ENCODE data around the gene ZNF3.

DNA sequence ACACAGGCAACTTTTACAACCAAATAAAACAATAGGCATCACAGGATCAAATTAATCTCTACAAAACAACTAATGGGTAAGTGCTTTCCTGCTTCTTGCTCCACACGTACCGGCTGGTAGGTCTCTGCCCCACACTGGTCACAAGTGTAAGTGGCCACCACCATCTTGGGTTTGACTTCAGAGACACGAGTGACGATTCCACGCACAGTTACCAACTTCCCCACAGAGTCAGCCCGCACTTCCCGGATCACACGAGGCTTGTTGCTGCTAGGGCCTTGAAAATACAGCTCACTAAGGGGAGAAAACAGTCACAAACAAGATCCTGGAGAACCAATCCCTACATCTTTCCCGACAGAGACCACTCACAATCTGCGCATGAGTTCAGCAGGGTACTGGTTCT lies 17.4 kb upstream of the ZNF3 start:
- TF ChIP-seq ELF4 (IDR thresholded peaks at IDR 0.05) = no peak
- TF ChIP-seq BHLHE40 (IDR thresholded peaks at IDR 0.05; ENCODE audit: borderline replicate concordance) = no peak
- TF ChIP-seq FOXK2 (IDR thresholded peaks at IDR 0.05) = no peak
- no peak for TF ChIP-seq CTBP1 (IDR thresholded peaks at IDR 0.05; ENCODE audit: borderline replicate concordance)
- no peak for TF ChIP-seq HDGF (IDR thresholded peaks at IDR 0.05; ENCODE audit: borderline replicate concordance)
- TF ChIP-seq FOXA1 (IDR thresholded peaks at IDR 0.05) = no peak
- TF ChIP-seq SP1 (IDR thresholded peaks at IDR 0.05) = no peak
- TF ChIP-seq L3MBTL2 (conservative IDR thresholded peaks at IDR 0.05) = no peak
- no peak for TF ChIP-seq NFRKB (IDR thresholded peaks at IDR 0.05)
- TF ChIP-seq ARNT (IDR thresholded peaks at IDR 0.05) = no peak
